ENCODE data around the gene MRC2.

Gene MRC2

DNA sequence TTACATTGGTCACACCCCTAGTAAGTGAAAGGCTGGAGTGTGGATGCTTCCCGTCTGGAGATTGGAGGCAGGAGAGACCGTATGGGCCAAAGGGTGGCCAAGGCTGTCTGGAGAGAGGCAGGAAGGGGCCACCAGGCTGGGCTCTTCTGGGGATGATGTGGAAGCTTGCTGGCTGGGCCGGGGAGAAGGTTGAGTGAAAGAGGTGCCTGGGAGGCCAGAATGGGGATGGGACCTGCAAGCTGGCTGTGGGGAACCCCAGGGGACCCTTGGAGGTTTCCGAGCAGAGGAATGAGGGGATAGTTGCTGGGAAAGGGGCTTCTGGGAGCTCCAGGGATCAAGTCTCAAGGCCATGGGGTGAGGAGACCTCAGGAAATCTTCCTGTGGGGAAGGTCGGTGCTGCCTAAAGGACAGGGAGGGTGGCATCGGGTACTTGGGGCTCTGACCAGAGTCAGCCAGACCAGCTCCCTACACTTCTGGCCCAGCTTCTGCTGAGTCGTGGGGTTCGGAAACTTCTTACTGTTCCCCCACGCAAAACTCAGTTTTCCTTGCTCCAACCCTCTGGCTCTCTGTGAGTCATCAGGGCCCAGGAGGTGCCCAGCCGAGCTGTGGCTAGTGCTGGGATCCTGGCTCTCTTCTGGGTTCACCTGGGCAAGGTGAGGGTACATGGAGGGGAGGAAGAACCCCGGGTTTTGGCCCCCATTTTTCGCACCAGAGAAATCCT lies 3.1 kb downstream of the MRC2 start:
- DNase-seq (ENCODE audit: low read depth, low spot score) = no peak

DNA sequence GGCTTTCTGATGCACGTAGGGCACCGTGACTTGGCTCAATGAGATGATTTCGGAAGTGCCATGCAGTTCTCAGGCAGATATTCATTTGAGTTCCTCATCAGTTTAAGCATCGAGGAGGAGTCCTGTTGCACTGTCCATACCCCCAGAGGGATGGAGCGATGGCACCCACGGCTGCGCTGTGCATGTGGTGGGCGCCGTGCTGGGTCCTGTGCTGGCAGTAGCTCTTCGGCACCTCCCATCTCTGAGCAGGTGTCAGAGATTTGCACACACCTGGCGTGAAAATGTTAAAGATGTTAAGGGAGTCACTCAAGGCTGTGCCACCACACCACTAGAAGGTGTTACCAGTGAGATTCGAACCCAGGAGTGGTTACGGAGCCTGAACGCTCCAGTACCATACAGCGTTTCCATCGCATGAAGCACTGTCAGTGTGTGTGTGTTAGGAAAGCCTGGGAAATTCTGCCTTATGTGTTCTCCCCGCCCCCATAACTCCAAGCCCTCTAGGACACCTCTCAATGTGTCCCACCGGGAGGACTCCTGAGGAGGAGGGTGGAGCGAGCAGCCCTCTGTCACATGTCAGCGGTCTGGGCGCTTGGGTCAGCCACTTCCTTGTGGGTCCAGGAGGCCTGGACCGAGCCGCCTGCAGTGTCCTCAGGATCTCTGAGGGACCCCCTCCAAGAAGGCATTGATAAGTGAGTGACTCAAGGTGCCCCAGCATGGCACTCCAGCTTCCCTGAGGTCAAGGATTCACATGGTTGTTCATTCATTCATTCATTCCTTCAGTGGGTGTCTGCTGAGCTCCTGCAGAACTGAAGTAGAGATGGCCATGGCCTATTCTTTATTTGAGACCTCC lies 3.8 kb downstream of the MRC2 start:
- H3K27ac ChIP-seq = no peak overlapping the region
- DNase-seq (ENCODE audit: low read depth, low spot score) = no peak

More for the DNA sequence above, 3.1 kb downstream of the MRC2 start:
- no peak overlapping the region for H3K27ac ChIP-seq

DNA sequence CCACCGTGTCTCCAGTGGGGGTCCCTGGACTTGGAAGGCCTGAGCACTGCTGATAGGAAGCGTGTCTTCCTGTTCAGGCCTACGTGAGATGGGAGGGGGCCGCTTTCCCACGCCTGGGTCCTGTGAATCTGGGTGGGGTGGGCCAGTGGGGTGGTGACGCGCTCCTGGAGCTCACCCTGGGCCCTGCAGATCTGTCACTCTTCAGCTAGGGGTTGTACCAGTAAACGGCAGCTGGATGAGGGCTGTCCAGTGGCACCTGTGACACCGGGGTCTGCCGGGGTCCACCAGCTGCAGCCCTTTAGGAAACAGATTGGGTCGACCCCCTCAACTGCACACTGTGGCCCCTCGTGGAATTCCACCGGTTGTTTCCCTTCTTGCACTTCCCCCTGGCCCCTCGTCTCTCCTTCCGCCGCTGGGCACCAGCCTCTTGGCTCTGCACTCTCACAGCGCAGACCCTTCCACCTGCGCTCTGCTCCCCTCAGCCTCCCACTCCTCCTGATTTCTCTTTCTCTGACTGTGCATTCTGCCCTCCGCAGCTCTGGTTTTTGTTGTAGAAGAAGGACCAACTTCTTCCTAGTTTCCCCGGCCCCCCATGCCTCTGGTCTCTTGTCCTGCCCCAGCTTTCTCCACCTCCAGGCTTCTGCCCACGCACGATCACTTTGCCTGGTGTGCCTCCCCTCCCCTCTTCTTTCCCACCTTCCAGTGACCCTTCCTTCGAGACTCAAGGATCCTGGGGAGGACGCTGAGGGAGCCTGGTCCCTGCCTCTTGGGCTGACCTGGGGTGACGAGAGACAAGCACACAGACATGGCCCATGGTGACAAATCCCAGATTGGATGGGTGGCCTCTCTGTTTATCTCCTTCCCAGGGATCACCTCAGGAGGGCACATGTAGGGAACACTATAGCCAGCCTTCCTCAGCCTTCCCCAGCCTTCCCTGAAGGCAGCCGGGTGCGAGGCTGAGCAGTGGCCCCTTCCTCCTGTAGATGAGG lies 4.8 kb downstream of the MRC2 start:
- DNase-seq (ENCODE audit: low read depth, low spot score) = no peak
- H3K27ac ChIP-seq = no peak overlapping the region

DNA sequence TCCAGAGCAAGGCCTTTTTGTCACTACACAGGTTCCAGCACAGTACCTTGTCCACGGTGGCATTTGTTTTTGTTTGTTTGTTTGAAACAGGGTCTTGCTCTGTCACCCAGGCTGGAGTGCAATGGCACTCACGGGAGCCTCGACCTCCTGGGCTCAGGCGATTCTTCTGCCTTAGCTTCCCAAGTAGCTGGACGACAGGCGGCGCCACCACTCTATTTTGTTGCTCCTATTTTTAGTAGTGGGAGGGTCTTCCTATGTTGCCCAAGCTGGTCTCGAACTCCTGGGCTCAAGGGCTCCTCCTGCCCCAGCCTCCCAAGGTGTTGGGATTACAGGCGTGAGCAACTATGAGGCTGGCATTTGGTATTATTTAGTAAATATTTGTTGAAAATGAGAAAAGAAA lies 10.3 kb downstream of the MRC2 start:
- H3K27ac ChIP-seq = no peak overlapping the region
- no peak for DNase-seq (ENCODE audit: low read depth, low spot score)

DNA sequence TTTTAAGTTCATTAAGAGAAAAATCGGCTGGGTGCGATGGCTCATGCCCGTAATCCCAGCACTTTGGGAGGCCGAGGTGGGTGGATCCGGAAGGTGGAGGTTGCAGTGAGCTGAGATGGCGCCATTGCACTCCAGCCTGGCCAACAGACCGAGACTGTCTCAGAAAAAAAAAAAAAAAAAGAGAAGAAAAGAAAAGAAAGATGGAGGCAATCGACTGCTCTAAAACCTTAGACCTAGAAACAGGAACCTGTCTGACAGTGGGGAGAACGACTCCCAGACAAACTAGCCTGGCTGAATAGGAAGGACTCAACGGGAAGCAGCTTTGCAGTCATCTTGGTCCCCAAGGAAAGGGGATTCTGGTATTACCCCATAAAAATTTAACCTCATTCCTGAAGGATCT lies 13.7 kb downstream of the MRC2 start:
- H3K27ac ChIP-seq = no peak overlapping the region
- no peak for DNase-seq (ENCODE audit: low read depth, low spot score)

DNA sequence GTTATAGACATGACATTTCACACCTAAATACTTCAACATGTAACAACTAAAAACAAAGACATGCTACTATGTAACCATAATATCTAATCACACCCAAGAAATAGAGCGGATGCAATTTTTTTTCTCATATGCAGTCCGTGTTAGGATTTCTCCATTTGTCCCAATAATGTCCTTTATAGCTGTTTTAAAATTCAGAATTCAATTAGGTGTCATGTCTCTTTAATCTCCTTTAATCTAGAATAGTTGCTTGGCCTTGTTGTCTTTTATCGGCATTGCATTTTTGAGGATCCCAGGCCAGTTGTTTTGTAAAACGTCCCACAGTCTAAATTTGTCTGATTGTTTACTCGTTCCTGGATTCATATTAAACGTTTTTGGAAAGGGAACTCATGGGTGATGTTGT lies 14.5 kb downstream of the MRC2 start:
- no peak for DNase-seq (ENCODE audit: low read depth, low spot score)
- H3K27ac ChIP-seq = no peak overlapping the region

DNA sequence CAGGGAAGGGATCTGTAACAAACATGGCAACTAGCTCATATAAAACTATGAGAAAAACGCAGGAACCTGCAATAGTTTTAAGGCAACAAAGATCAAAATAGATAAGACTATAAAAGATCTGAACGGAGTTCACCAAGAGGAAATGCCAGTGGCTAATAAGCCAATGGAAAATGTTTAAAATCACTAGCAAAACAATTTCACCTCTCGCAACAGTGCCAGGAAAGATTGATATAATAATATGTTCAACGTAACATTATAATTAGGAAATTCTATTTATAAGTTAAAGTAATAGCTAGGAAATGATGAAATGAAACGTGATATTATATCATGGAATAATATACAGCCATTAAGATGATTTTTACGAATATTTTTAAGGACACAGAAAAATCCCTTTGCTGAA lies 16.0 kb downstream of the MRC2 start:
- DNase-seq (ENCODE audit: low read depth, low spot score) = no peak

DNA sequence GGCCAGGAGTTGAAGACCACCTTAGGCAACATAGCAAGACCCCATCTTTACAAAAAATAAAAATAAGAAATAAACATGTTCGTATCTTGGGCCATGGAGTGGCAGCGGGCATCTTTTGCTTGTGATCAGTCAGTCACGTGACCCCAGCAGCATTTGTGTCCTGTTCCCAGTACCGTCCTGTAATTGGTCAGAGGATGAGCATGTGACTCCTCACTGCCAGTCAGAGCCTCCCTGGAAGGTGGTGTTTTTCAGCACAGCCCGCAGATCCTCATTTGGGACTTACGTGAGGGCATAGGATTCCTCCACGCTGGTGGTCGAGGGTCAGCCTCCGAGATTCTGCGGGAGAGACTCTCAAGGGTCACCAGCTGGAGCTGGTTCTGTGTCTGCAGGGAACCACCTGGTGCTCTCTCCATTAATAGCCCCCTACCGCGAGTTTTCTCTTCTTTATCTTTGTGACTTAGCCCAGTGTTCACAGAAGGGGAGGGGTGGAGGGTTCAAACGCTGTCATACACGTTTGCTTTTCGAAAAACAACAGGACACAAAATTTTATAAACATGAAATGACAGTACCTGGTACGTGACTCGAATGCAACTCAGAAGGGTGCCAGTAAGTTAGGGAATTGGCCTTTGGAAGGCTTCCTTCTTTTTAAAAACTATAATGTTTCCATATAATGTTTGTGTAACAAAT lies 17.2 kb downstream of the MRC2 start:
- no peak for DNase-seq (ENCODE audit: low read depth, low spot score)
- no peak overlapping the region for H3K27ac ChIP-seq

More for the DNA sequence above, 16.0 kb downstream of the MRC2 start:
- H3K27ac ChIP-seq = no peak overlapping the region

DNA sequence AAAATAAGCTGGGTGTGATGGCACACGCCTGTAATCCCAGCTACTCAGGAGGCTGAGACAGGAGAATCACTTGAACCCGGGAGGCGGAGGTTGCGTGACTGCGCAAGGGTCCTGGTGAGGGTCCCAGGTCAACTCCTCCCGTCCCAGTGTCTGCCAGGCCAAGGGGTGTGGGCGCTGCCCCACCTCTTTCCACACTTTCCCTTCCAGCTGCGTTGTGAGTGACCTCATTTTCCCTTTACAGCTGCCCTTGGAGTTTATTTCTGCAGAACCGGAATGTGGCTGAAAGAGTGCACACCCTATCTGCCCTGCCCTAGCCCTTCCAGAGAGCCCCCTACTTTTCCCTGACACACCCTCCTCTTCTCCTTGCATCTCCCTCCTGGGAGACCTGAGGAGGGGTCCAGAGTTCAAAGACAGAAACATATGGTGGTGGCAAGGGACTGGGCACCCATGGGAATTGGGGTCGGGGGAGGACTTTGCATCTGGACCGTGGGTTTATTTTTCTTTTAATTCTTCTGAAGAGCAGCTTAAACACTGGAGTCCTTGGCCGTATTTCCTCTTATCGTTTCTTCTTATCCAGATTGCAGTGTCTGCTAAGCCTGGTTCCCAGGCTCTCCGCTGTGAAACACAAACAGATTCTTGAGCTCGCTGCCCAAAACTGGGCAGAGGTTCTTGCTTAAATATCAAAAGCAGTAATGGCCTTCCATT lies 20.9 kb downstream of the MRC2 start:
- no peak overlapping the region for H3K27ac ChIP-seq
- DNase-seq (ENCODE audit: low read depth, low spot score) = no peak

DNA sequence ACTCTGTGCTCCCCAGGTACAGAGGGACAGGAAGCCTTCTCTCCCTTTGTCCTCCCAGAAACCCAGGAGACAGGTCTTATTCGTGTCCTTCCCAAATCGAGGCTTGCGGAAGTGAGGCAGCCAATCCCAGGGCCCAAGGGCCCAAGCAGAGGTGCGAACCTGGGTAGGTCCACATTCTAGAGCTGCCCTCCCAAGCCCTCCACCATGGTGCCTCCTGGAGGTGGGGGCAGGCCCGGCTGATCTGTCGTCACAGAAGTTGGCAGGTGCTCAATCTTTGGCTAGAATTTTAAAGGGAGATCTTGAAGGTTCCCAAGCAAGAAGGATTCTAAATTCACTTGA lies 21.5 kb downstream of the MRC2 start:
- DNase-seq (ENCODE audit: low read depth, low spot score) = no peak
- no peak overlapping the region for H3K27ac ChIP-seq

DNA sequence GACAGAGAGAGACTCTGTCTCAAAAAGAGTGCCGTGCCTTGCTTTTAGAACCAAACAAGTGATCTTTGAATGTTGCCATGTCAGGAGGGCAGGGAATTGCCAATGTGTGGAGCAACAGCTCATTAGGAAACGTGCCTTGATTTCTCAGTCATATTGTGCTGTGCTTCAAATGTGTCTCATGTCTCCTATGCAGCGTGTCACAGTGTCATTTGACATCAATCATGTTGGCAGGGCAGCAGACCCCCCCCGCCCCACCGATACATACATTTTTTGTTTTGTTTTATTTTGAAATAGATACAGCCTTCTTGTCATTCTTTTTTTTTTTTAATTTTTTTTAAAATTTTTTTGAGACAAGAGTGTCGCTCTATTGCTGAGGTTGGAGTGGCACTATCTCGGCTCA lies 22.1 kb downstream of the MRC2 start:
- no peak overlapping the region for H3K27ac ChIP-seq
- DNase-seq (ENCODE audit: low read depth, low spot score) = no peak

DNA sequence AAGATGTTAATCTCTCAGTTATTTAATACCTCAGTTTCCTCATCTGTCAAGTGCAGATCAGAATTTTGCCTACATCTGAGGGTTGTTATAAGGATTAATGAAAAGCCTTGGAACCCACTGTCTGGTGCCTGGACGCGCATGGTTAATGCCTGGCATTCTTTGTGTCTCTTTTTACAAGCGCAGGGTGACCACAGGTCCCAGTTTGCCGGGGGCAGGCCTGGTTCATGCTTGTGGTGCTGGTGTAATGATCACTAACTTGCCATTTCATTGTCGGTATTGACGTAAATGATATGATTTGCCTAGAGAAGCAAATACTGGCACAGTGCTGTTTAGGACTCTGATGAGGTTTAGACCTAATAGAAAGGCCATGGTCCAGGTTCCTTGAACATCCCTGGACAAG lies 23.1 kb downstream of the MRC2 start:
- H3K27ac ChIP-seq = no peak overlapping the region
- DNase-seq (ENCODE audit: low read depth, low spot score) = no peak

DNA sequence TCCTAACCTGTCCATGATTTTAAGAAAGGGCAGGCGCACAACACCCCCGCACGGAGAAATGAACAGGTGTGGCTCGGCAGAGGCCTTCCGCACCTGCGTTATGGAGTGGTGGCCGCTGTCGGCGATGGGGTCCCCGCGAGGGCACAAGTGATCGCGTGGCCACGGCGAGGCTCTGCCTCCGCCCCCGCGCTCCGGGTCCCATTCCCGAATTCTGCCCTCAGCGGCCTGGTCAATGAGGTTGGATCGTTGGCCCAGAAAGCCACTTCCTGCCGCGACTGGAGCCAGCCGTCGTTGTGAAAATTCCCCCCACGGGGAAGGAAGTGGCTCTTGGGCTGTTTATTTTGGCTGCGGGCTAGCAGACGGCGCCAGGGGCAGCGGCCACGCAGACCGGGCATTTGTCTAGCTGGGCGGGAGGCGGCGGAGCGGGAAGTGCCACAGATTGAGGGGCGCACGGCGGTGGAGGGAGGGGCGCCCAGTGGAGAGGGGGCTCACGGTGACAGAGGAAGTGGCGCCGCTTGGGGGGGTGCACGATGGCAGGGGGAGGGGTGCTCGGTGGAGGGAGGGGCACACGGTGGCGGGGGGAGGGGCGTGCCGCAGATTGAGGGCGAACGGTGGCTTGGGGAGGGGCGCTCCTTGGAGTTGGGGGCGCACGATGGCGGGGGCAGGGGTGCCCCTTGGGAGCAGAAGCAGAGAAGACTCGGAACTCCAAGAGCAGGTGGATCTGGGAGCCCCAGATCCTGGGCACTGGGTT lies 25.0 kb downstream of the MRC2 start:
- DNase-seq (ENCODE audit: low read depth, low spot score) = no peak
- H3K27ac ChIP-seq = peak overlapping the region; percentile 20

DNA sequence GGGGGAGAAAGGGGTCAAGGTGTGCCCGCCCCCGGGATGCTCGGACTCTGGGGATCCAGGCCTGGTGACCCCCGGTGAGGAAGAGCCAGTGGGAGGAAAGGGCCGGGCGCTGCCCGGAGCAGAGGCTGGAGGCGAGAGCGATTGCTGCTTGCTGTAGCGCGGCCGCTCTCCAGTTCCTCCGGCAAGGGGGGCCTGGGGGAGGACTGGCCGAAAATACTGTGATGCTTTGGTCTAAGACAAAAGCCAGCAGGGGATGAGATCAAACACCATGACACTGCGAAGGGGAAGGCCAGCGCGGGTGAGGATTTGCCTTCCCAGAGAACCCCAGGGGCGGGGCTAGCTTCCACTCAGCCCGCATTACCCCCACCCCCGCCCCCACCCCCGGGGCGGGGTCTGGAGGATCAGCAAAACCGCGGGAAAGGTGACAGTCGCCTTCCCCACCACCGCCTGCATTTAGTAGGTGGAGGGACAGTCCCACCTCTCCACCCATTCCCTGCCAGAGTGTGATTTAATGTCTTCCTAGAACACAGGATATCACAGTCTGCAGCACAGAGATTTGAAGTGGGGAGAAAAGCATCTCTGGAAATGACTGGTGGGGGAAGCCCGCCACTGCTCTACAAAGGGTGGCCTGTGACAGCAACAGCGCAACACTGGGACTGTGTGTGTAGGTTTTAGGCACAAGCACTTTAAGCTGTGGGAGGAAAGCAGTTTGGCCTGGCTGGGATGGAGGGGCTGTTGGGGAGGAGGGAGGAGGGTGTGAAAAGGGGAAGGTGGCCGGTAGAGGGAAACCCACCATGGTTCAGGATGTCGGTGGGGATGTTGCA lies 25.7 kb downstream of the MRC2 start:
- no peak overlapping the region for H3K27ac ChIP-seq
- no peak for DNase-seq (ENCODE audit: low read depth, low spot score)

DNA sequence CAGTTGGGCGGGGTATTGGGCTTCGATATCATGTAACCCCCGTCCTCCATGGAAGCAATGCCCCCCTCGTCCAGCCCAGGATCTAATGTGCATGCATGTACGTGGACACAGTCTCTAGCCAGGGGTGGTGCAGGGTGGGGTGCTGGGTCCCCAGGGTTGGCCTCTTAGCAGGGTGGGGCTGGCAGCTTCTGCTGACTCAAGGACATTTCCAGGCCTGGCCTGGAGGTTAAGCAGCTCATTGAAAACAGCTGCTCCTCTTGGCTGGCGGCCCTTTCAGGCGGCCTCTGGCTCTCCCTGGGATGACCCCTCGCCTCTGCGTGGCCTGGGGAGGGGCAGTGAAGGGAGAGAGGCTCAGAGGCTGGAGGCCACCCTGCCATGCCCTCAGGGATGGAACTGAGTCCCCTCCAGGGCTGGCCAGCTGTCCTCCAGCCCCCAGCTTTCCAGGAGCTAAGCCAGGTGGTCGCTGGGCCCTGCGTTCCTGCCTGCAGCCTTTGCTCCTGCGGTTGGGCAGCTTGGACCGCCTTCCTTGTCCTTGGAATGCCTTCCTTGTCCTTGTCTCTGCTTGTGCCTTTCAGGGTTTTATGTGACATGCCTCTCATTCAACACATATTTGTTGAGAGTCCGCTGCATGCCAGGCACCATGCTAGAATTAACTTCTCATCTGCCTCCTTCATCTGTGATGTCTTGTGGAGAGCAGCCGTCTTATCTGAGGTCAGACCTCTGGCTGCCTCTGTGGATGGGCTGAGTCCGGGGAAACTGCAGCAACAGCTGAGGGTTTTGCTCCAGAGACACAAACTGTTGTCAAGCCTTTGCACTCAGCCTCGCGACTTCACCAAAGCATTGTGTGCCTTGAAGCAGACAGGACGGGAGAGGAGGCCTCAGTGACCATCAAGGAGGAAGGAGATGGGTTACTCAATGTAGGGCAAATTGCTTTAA lies 26.6 kb downstream of the MRC2 start:
- no peak overlapping the region for H3K27ac ChIP-seq
- DNase-seq (ENCODE audit: low read depth, low spot score) = no peak

DNA sequence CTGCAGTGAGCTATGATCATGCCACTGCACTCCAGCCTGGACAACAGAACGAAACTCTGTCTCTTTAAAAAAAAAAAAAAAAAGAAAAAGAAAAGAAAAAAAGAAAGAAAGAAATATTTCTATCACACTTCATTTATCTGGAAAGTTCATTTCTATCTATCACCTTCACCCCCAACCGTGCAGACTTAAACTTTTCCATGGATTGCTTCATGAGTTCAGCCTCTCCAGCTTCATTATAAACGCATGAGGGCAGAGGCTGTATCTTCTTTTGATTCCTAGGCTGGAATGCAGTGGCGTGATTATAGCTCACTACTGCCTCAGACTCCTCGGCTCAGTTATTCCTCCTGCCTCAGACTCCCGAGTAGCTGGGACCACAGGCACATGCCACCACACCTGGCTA lies 28.2 kb downstream of the MRC2 start:
- DNase-seq (ENCODE audit: low read depth, low spot score) = no peak

DNA sequence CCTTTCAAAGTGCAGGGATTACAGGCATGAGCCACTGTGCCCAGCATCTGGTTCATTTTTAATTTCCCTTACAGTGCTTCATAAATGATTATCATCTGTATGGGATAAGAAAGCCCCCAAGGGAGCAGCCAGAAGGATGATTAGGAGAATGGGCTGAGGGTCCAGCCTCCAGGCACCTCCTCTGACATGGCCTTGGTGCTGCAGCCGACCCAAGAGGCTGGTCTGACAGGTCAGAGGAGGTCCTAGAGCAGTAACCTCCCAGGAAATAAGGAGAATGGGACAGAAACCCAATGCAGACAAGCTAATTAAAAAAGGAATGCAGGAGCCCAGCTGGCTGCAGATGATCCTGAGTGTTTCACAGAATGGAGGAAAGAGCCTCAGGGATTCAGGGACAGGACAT lies 29.0 kb downstream of the MRC2 start:
- DNase-seq (ENCODE audit: low read depth, low spot score) = no peak
- H3K27ac ChIP-seq = no peak overlapping the region

More for the DNA sequence above, 28.2 kb downstream of the MRC2 start:
- H3K27ac ChIP-seq = no peak overlapping the region

Measured in epithelial cell of prostate (primary cell).